Measurements from ENCODE around the gene CAMSAP1. TPM values are rescaled to one million over a fixed set of nuclear protein-coding genes. Genes with fewer than 3 reads are reported as not detected.

CAMSAP1 gene
- total and polyA plus RNA-seq, 10 of the 15 experiments (the other 5 are each of a cell fraction or from before 2014, with no cell fraction given) = 1.4 to 24.7 (median 8.0) TPM

GRCh38 chr9:135941288-135941995 lies 34.1 kb upstream of the CAMSAP1 start:
- BruUV-seq (replicated peaks) = no TSS peak
- WGBS (ENCODE audit: insufficient coverage, insufficient replicate concordance, low lambda C conversion rate, missing lambda C conversion rate) = 96% methylated on average over 13 of the region's 13 CpGs
- H4K20me1 ChIP-seq (ENCODE audit: control insufficient read depth, insufficient read depth) = no peaks in the 10 kb centered on the region
- no peaks in the 10 kb centered on the region for H3K4me1 ChIP-seq (ENCODE audit: control insufficient read depth, insufficient read depth, low read length)
- FAIRE-seq (no peak), DNase-seq (ENCODE audit: low read depth, low spot score) (no peak), ATAC-seq (no peak)
- no peaks in the 10 kb centered on the region for H3K79me2 ChIP-seq (ENCODE audit: control insufficient read depth, insufficient read depth, low read length)
- H3K27ac ChIP-seq (ENCODE audit: control insufficient read depth, insufficient read depth) = no peak overlapping the region
- H3K9ac ChIP-seq (ENCODE audit: control insufficient read depth, insufficient read depth, low read length) = no peak overlapping the region
- no peaks in the 10 kb centered on the region; the same call in 2 of the 3 replicates for H3K9me3 ChIP-seq (replicated peaks; ENCODE audit: control insufficient read depth, insufficient read depth, low read length)
- H2AFZ ChIP-seq (ENCODE audit: control insufficient read depth, low read depth, low read length) = no peak overlapping the region
- intact Hi-C loops (cut with micrococcal nuclease; ENCODE audit: unreplicated experiment) (no loop called here), in situ Hi-C loops (cut with MboI) (no loop called here)
- peaks cover 11 to 34% of the 10 kb centered on the region in 2 experiments; a peak in 3 of 4 replicates for H3K36me3 ChIP-seq (ENCODE audit: control insufficient read depth in 2 of 2, insufficient read depth in 2 of 2, low read length in 1 of 2)
- H3K4me3 ChIP-seq = no peak overlapping the region
- ChIA-PET RAD21 (ENCODE audit: unreplicated experiment) (no interaction called here), POLR2A (no interaction called here), CTCF (no interaction called here), SMC1A (ENCODE audit: uncharacterized antibody, unreplicated experiment) (interaction anchor here (0.6 kb wide), 1 partner anchor 551 kb away, joined by 3 read pairs; no protein-coding TSS in a partner anchor)
- no peak overlapping the region for H3K4me2 ChIP-seq (ENCODE audit: control insufficient read depth, insufficient read depth)
- no peak for TF ChIP-seq ZNF274 (IDR thresholded peaks at IDR 0.05; ENCODE audit: insufficient read depth, insufficient read length)
- TF ChIP-seq CREB1 (IDR thresholded peaks at IDR 0.05; ENCODE audit: low read depth) = no peak
- TF ChIP-seq E2F4 (IDR thresholded peaks at IDR 0.05; ENCODE audit: low read depth, low read length) = no peak
- no peak for TF ChIP-seq ATF7 (IDR thresholded peaks at IDR 0.05; ENCODE audit: low read depth)
- no peak for TF ChIP-seq SIX5 (IDR thresholded peaks at IDR 0.05; ENCODE audit: low read depth, low read length, severe bottlenecking)
- no peak for TF ChIP-seq YBX1 (IDR thresholded peaks at IDR 0.05)
- TF ChIP-seq SREBF1 (IDR thresholded peaks at IDR 0.05; ENCODE audit: low read length) = no peak
- TF ChIP-seq RELA (IDR thresholded peaks at IDR 0.05; ENCODE audit: borderline replicate concordance, partially characterized antibody) = no peak
- TF ChIP-seq NFXL1 (IDR thresholded peaks at IDR 0.05; ENCODE audit: borderline replicate concordance) = no peak
- TF ChIP-seq FOS (IDR thresholded peaks at IDR 0.05; ENCODE audit: borderline replicate concordance, extremely low read depth, insufficient read length) = no peak
- no peak for TF ChIP-seq ZZZ3 (IDR thresholded peaks at IDR 0.05; ENCODE audit: control insufficient read depth, insufficient read length, low read depth)
- no peak for TF ChIP-seq EGR1 (IDR thresholded peaks at IDR 0.05; ENCODE audit: borderline replicate concordance in 1 of 2, low read depth in 2 of 2, low read length in 2 of 2)
- no peak for TF ChIP-seq RAD21 (IDR thresholded peaks at IDR 0.05; ENCODE audit: insufficient read depth, low read depth, low read length)
- TF ChIP-seq DPF2 (IDR thresholded peaks at IDR 0.05) = no peak
- no peak for TF ChIP-seq CHD4 (IDR thresholded peaks at IDR 0.05)
- no peak for TF ChIP-seq IRF4 (IDR thresholded peaks at IDR 0.05; ENCODE audit: low read depth, low read length)
- no peak for TF ChIP-seq SREBF2 (IDR thresholded peaks at IDR 0.05; ENCODE audit: low read length)
- no peaks in the 10 kb centered on the region for H3K27me3 ChIP-seq (replicated peaks in 1 of 2; ENCODE audit: control insufficient read depth in 2 of 2, insufficient read depth in 2 of 2, low read length in 1 of 2)
